Naive B cell (primary cell): ENCODE data around the gene PPP1R1B. TPM values are rescaled to one million over a fixed set of nuclear protein-coding genes. Genes with fewer than 3 reads are reported as not detected.
"Not testable (repeated sequence)": the region's sequence is repeated elsewhere in the genome, so short reads cannot be mapped to it uniquely, and the experiment has no call there.

ENCODE experiments used
- ATAC-seq, 2 donors: fragments of 150-1000 bp; cut with Tn5 transposase; 2 replicates each; pipeline ENCODE4 v1.10.0; 2021; ENCODE audit warnings: low read depth in 2 of 2, mild to moderate bottlenecking in 2 of 2, moderate library complexity in 2 of 2
- DNase-seq: peaks from one replicate; pipeline ENCODE4 v3.0.0; 2022
- H3K27ac Mint-ChIP-seq, 6 donors: one replicate each; pipeline ENCODE4 v1.8.0; 2020 to 2022; ENCODE audit warnings: mild to moderate bottlenecking in 6 of 6, mixed read lengths in 6 of 6, moderate library complexity in 5 of 6, inconsistent platforms in 2 of 6
- H3K27me3 Mint-ChIP-seq, 3 donors: one replicate each; pipeline ENCODE4 v1.8.0; 2021 to 2022; ENCODE audit warnings: mixed read lengths in 3 of 3, mild to moderate bottlenecking in 1 of 3
- H3K36me3 Mint-ChIP-seq, 2 donors: one replicate each; pipeline ENCODE4 v1.8.0; 2020 to 2022; ENCODE audit warnings: mixed read lengths in 2 of 2, inconsistent platforms in 1 of 2, mild to moderate bottlenecking in 1 of 2
- H3K4me1 Mint-ChIP-seq, 3 donors: one replicate each; pipeline ENCODE4 v1.8.0; 2020 to 2022; ENCODE audit warnings: mixed read lengths in 3 of 3, inconsistent platforms in 1 of 3, mild to moderate bottlenecking in 1 of 3, moderate library complexity in 1 of 3
- H3K4me3 Mint-ChIP-seq, 8 donors: one replicate each; pipeline ENCODE4 v1.8.0; 2020 to 2022; ENCODE audit warnings: mild to moderate bottlenecking in 8 of 8, mixed read lengths in 8 of 8, moderate library complexity in 8 of 8, inconsistent platforms in 2 of 8
- H3K9me3 Mint-ChIP-seq, 7 donors: one replicate each; pipeline ENCODE4 v1.8.0; 2020 to 2022; ENCODE audit warnings: mixed read lengths in 7 of 7, mild to moderate bottlenecking in 5 of 7, inconsistent platforms in 2 of 7, moderate library complexity in 1 of 7
- polyA plus RNA-seq, 6 donors: library from polyadenylated mRNA; unstranded; fragments of 300-500 nt; fragmentation: Illumina TruSeq; gene quantifications; one replicate each; pipeline ENCODE4 v1.2.3, GENCODE V29; 2021; ENCODE audit warnings: low read depth in 6 of 6

Gene PPP1R1B
- under 1 TPM in 1 of 6 donors, not detected in 5; 0.12 TPM for polyA plus RNA-seq

GRCh38 chr17:39626171-39627046 lies at the start of gene PPP1R1B:
Gene PPP1R1B (plus strand): TSS chr17:39626952. CDS start chr17:39627393, 441 bp downstream.
- peaks cover 33 to 46% (median 36%) of the 10 kb centered on the region in 3 donors for H3K4me1 Mint-ChIP-seq
- H3K27ac Mint-ChIP-seq = peak within 1 kb of the TSS in 3 of 6 donors; percentile 12 to 76 (median 33)
- DNase-seq (no peak), ATAC-seq (peak in 1 of 2 donors; percentile 3)
- peaks cover 0 to 8% of the 10 kb centered on the region in 2 donors for H3K36me3 Mint-ChIP-seq
- peaks cover 8 to 60% (median 59%) of the 10 kb centered on the region in 3 donors for H3K27me3 Mint-ChIP-seq
- H3K9me3 Mint-ChIP-seq = no peaks in the 10 kb centered on the region
- H3K4me3 Mint-ChIP-seq = peak within 1 kb of the TSS; percentile 50 to 81 (median 74)

DNA sequence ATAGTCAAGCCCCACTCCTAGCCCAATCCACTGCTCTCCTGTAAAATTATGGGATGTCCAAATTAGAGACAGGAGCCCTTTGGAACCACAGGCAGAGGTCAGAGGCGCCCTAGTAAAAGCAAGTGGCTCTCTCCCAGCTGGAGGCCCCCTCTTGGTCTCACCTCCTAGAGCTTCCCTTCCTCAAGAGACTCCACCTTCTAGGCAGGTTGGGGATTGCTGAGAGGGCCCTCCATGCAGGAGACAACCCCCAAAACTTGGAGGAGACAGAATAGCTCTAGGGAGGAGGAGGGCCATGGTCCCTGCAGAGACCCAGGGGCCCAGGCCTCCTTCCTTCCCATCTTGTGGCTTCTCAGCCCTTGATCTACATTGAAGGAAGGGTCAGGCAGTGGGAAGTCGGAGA lies 48.5 kb upstream of the PPP1R1B start:
- no peak for DNase-seq
- Mint-ChIP-seq H3K27ac (no peak overlapping the region), H3K36me3 (no peaks in the 10 kb centered on the region), H3K4me1 (peaks cover 4 to 6% (median 5%) of the 10 kb centered on the region in 3 donors), H3K9me3 (no peaks in the 10 kb centered on the region), H3K4me3 (no peak overlapping the region), H3K27me3 (peaks cover 8 to 29% (median 15%) of the 10 kb centered on the region in 3 donors)
- no peak for ATAC-seq

GRCh38 chr17:39579318-39580081 lies 47.3 kb upstream of the PPP1R1B start:
- H3K36me3 Mint-ChIP-seq = no peaks in the 10 kb centered on the region
- no peak for DNase-seq
- ATAC-seq = no peak
- H3K4me1 Mint-ChIP-seq = no peaks in the 10 kb centered on the region
- H3K27ac Mint-ChIP-seq = no peak overlapping the region
- H3K27me3 Mint-ChIP-seq = peaks cover 11 to 24% (median 15%) of the 10 kb centered on the region in 3 donors
- H3K9me3 Mint-ChIP-seq = no peaks in the 10 kb centered on the region
- no peak overlapping the region for H3K4me3 Mint-ChIP-seq

DNA sequence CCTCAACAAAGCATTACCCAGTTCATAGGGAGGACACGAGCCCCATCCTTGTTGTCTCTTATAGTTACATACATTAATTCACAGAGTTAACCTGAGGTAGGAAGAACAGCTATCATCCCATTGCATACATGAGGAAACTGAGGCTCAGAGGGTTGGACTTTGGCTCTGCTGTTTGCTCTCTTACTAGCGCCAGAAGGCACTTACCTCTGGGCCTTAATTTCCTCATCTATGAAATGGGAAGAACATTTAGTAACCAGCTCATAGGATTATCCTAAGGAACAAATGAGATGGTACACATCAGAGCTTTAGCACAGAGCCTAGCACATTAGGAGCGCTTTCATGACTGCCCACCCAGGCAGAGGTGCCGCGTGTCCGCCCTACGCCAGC lies 46.7 kb upstream of the PPP1R1B start:
- no peaks in the 10 kb centered on the region for H3K4me1 Mint-ChIP-seq
- H3K36me3 Mint-ChIP-seq = no peaks in the 10 kb centered on the region
- ATAC-seq (no peak), DNase-seq (no peak)
- H3K9me3 Mint-ChIP-seq = no peaks in the 10 kb centered on the region
- peak overlapping the region in 1 of 6 donors; percentile 47 for H3K27ac Mint-ChIP-seq
- peaks cover 11 to 23% (median 15%) of the 10 kb centered on the region in 3 donors for H3K27me3 Mint-ChIP-seq
- no peak overlapping the region for H3K4me3 Mint-ChIP-seq

- DNase-seq (no peak), ATAC-seq (no peak)
- H3K36me3 Mint-ChIP-seq = no peaks in the 10 kb centered on the region
- H3K9me3 Mint-ChIP-seq = no peaks in the 10 kb centered on the region
- H3K4me3 Mint-ChIP-seq = no peak overlapping the region
- H3K27me3 Mint-ChIP-seq = peaks cover 11 to 20% (median 15%) of the 10 kb centered on the region in 3 donors
- H3K4me1 Mint-ChIP-seq = no peaks in the 10 kb centered on the region
- no peak overlapping the region for H3K27ac Mint-ChIP-seq
These were observed 45.5 kb upstream of the PPP1R1B start for GRCh38 chr17:39581071-39581758.

DNA sequence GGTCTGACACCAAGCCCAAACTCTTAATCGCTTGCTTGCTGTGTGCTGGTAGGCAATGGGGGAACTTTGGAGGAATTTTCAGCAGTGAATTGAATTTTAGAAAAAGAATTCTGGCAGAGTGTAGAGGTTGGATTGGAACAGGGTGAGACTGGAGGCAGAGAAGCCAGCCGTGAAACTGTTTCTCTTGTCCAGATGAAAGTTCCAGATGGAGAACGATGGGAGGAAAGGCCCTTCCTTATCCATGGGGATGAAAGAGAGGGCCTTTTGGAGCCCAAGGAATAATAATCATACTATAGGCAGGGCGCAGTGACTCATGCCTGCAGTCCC lies 45.0 kb upstream of the PPP1R1B start:
- H3K27ac Mint-ChIP-seq = no peak overlapping the region
- ATAC-seq = no peak

DNA sequence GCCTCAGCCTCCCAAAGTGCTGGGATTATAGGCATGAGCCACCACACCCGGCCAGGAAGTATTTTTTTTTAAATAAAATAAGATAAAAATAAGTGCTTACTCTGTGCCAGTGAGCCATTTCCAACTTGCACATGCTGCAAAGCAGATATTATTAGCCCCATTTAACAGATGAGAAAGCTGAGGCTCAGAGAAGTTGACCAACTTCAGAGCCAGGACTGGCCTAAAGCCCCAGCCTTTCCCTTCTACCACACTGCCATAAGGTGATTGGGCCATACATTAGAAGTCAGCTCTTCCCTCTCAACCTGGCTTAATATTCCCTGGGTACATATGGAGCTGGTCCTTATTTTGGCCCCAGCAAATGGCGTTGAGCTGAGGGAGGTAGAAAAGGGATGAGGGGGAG lies 44.1 kb upstream of the PPP1R1B start:
- Mint-ChIP-seq H3K9me3 (peaks cover 0 to 2% (median 0%) of the 10 kb centered on the region in 7 donors), H3K36me3 (no peaks in the 10 kb centered on the region), H3K4me3 (no peak overlapping the region), H3K27me3 (peaks cover 15 to 28% (median 16%) of the 10 kb centered on the region in 3 donors), H3K4me1 (no peaks in the 10 kb centered on the region), H3K27ac (peak overlapping the region in 1 of 6 donors; percentile 81)
- no peak for DNase-seq
- ATAC-seq = no peak

More for the DNA sequence above, 45.0 kb upstream of the PPP1R1B start:
- H3K9me3 Mint-ChIP-seq = no peaks in the 10 kb centered on the region
- no peaks in the 10 kb centered on the region for H3K4me1 Mint-ChIP-seq
- H3K36me3 Mint-ChIP-seq = no peaks in the 10 kb centered on the region
- DNase-seq = no peak
- no peak overlapping the region for H3K4me3 Mint-ChIP-seq
- peaks cover 12 to 22% (median 15%) of the 10 kb centered on the region in 3 donors for H3K27me3 Mint-ChIP-seq

GRCh38 chr17:39590180-39590579 lies 36.6 kb upstream of the PPP1R1B start:
- not testable (repeated sequence) for DNase-seq, H3K9me3 Mint-ChIP-seq, H3K4me3 Mint-ChIP-seq, H3K27ac Mint-ChIP-seq, H3K36me3 Mint-ChIP-seq, ATAC-seq, H3K4me1 Mint-ChIP-seq
- H3K27me3 Mint-ChIP-seq = peaks cover 57 to 80% (median 59%) of the 10 kb centered on the region in 3 donors

GRCh38 chr17:39591958-39592954 lies 34.5 kb upstream of the PPP1R1B start:
- DNase-seq (no peak), ATAC-seq (no peak)
- Mint-ChIP-seq H3K9me3 (peaks cover 0 to 9% (median 4%) of the 10 kb centered on the region in 7 donors), H3K27me3 (peaks cover 68 to 95% (median 77%) of the 10 kb centered on the region in 3 donors), H3K36me3 (peaks cover 6 to 7% of the 10 kb centered on the region in 2 donors), H3K4me1 (peaks cover 11 to 18% (median 17%) of the 10 kb centered on the region in 3 donors), H3K27ac (no peak overlapping the region), H3K4me3 (no peak overlapping the region)

- ATAC-seq = peak in 1 of 2 donors; percentile 28
- Mint-ChIP-seq H3K27ac (peak overlapping the region in 1 of 6 donors; percentile 83), H3K4me1 (peaks cover 20 to 27% (median 24%) of the 10 kb centered on the region in 3 donors), H3K27me3 (peaks cover 76 to 98% (median 85%) of the 10 kb centered on the region in 3 donors), H3K9me3 (peaks cover 0 to 9% (median 4%) of the 10 kb centered on the region in 7 donors), H3K4me3 (peak overlapping the region in 1 of 8 donors; percentile 74), H3K36me3 (peaks cover 6 to 7% of the 10 kb centered on the region in 2 donors)
- no peak for DNase-seq
These were observed 33.4 kb upstream of the PPP1R1B start for GRCh38 chr17:39593371-39593770.

- Mint-ChIP-seq H3K36me3 (peaks cover 0 to 7% of the 10 kb centered on the region in 2 donors), H3K27me3 (peaks cover 74 to 98% (median 81%) of the 10 kb centered on the region in 3 donors), H3K4me3 (no peak overlapping the region), H3K9me3 (peaks cover 0 to 9% (median 4%) of the 10 kb centered on the region in 7 donors), H3K4me1 (peaks cover 28 to 36% (median 34%) of the 10 kb centered on the region in 3 donors), H3K27ac (no peak overlapping the region)
- DNase-seq (no peak), ATAC-seq (no peak)
These were observed 31.5 kb upstream of the PPP1R1B start for GRCh38 chr17:39595294-39595693.

DNA sequence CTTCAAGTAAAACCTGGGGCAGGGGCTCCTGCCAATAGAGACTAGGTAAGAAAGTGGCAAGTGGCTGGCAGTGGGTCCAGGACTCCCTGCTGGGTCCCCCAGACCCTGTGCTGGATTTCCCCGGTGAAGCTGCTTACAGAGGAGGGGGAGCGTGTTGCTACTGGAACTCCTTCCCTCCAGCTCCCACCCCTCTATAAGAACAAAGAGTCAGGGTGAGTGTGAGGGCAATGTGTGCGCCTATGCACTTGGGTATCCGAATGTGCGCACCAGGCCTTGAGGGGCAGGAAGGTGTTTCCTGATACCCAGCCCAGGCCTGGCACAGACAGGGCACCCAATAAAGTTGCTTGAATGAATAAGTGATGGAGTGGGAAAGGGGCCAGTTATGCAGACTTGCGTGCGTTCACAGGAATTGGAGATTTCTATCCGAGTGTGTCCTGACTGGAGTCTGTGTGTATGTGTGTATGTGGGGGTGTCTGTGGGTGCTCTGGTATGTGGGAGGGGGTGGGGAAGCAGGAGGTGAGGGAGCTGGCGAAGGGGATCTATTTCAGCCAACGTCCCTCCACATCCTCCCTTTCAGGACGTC lies 30.7 kb upstream of the PPP1R1B start:
- peaks cover 28 to 38% (median 36%) of the 10 kb centered on the region in 3 donors for H3K4me1 Mint-ChIP-seq
- no peak for DNase-seq
- peak overlapping the region in 1 of 8 donors; percentile 85 for H3K4me3 Mint-ChIP-seq
- no peak for ATAC-seq
- H3K36me3 Mint-ChIP-seq = peaks cover 0 to 7% of the 10 kb centered on the region in 2 donors
- peak overlapping the region in 1 of 6 donors; percentile 82 for H3K27ac Mint-ChIP-seq
- peaks cover 78 to 98% (median 83%) of the 10 kb centered on the region in 3 donors for H3K27me3 Mint-ChIP-seq
- H3K9me3 Mint-ChIP-seq = peaks cover 0 to 9% (median 4%) of the 10 kb centered on the region in 7 donors
